Stomach (tissue), 9 donors: Measurements from ENCODE around the gene CDC14A. TPM values are rescaled to one million over a fixed set of nuclear protein-coding genes. Genes with fewer than 3 reads are reported as not detected.

Experiments
- DNase-seq, 2 donors: peaks; one replicate each; pipeline versions ENCODE4 v3.0.0 to v3.0.0-alpha.2; 2013 to 2019
- H3K27ac ChIP-seq, 5 donors: fragments of 200-600 bp in 4 of 5; sonication (generic) in 4 of 5; one replicate each; pipeline ENCODE4 v1.5.1; 2013 to 2019; ENCODE audit warnings: mild to moderate bottlenecking in 1 of 5, moderate library complexity in 1 of 5
- H3K27me3 ChIP-seq, 3 donors: fragments of 200-600 bp; sonication (generic); one replicate each; pipeline ENCODE4 v1.5.1; 2017 to 2019; ENCODE audit warnings: mixed run types in 1 of 3
- H3K36me3 ChIP-seq, 4 donors: fragments of 200-600 bp; sonication (generic); 1 replicate in 3 of 4; 2 replicates in 1 of 4; pipeline ENCODE4 v1.5.1; 2016 to 2019
- H3K4me1 ChIP-seq, 4 donors: fragments of 200-600 bp; sonication (generic); one replicate each; pipeline ENCODE4 v1.5.1; 2016 to 2019
- H3K4me3 ChIP-seq, 4 donors: fragments of 200-600 bp; sonication (generic) in 3 of 4; one replicate each; pipeline ENCODE4 v1.5.1; 2016 to 2019; ENCODE audit warnings: mild to moderate bottlenecking in 1 of 4
- H3K9me3 ChIP-seq, 4 donors: fragments of 200-600 bp; sonication (generic); one replicate each; pipeline ENCODE4 v1.5.1; 2016 to 2019
- EP300 ChIP-seq: sonication (generic); formaldehyde crosslinking; IDR thresholded peaks from one replicate; pipeline ENCODE4 v1.6.1; 2017; ENCODE audit warnings: antibody characterized with exemption
- POLR2A ChIP-seq, 4 donors: fragments of 450-650 bp; IDR thresholded peaks; one replicate each; pipeline ENCODE4 v1.6.1; 2016; ENCODE audit warnings: antibody characterized with exemption in 4 of 4, control low read depth in 2 of 4, mild to moderate bottlenecking in 1 of 4, moderate library complexity in 1 of 4
- POLR2AphosphoS5 ChIP-seq, 3 donors: sonication (generic); formaldehyde crosslinking; IDR thresholded peaks; one replicate each; pipeline ENCODE4 v1.6.1; 2016; ENCODE audit warnings: antibody characterized with exemption in 3 of 3
- WGBS, 5 donors: extraction: QIAGEN DNeasy Blood & Tissue Kit in 3 of 5; methylation state at CpG; one replicate each; pipeline versions ENCODE4 v1.1.5 to v1.1.7; 2013 to 2018; 5-methylcytosine and 5-hydroxymethylcytosine counted together
- intact Hi-C: fragments of 100-400 bp; cut with DNase I; formaldehyde crosslinking; loops from one replicate; pipeline ENCODE4 v1.15.1; 2023; ENCODE audit warnings: low total_unique reads
- polyA plus RNA-seq, 3 donors: library from polyadenylated mRNA; stranded (reverse); fragments of 200-250 nt; gene quantifications; one replicate each; pipeline ENCODE4 v1.2.3, GENCODE V29; 2013
- total RNA-seq, 5 donors: library from RNA; depleted of rRNA; stranded (reverse); fragments of >200 nt; gene quantifications; one replicate each; pipeline versions ENCODE4 v1.1.0 to v1.2.3, GENCODE V29; 2014 to 2016
- TF ChIP-seq, protein P1 (sequence below), 7 experiments: fragments of 450-650 bp in 4 of 7; fragments of 200-600 bp in 3 of 7; sonication (generic) in 3 of 7; IDR thresholded peaks; one replicate each; pipeline ENCODE4 v1.5.1; 2016 to 2019; ENCODE audit warnings: antibody characterized with exemption in 7 of 7, control low read depth in 2 of 7, mild to moderate bottlenecking in 1 of 7
- donor health status: healthy with polysubstance abuse.
- donor health status: Bipolar disorder and iron deficiency.
- donor health status: healthy.

Gene CDC14A
- total and polyA plus RNA-seq, 8 donors, result 2.1 to 31.0 (median 12.1) TPM

DNA sequence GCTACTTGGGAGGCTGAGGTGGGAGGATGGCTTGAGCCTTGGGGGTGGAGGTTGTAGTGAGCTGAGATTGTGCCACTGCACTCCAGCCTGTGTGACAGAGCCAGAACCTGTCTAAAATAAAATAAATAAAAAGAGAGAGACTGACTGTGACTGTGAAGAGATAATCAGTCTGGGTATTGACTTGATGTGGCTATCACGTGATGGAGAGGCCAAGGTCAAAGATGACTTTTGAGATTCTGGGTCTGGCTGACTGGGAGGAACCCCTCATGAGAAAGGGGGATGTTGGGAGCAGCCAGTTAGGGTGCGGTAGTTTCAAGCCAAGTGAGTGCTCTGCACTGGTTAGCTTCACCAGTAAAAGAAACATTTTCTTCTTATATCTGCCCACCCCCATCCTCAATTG is 66.8 kb downstream of the CDC14A start:
- intact Hi-C loops, result no loop called here
- TF ChIP-seq POLR2AphosphoS5 (IDR thresholded peaks at IDR 0.05) (no peak), POLR2A (IDR thresholded peaks at IDR 0.05) (no peak), EP300 (no peak)
- TF ChIP-seq, protein P1, sequence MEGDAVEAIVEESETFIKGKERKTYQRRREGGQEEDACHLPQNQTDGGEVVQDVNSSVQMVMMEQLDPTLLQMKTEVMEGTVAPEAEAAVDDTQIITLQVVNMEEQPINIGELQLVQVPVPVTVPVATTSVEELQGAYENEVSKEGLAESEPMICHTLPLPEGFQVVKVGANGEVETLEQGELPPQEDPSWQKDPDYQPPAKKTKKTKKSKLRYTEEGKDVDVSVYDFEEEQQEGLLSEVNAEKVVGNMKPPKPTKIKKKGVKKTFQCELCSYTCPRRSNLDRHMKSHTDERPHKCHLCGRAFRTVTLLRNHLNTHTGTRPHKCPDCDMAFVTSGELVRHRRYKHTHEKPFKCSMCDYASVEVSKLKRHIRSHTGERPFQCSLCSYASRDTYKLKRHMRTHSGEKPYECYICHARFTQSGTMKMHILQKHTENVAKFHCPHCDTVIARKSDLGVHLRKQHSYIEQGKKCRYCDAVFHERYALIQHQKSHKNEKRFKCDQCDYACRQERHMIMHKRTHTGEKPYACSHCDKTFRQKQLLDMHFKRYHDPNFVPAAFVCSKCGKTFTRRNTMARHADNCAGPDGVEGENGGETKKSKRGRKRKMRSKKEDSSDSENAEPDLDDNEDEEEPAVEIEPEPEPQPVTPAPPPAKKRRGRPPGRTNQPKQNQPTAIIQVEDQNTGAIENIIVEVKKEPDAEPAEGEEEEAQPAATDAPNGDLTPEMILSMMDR (IDR thresholded peaks at IDR 0.05), result no peak
- Histone ChIP-seq H3K9me3 (no peaks in the 10 kb centered on the region), H3K36me3 (no peaks in the 10 kb centered on the region), H3K27ac (no peak overlapping the region), H3K4me1 (peaks cover 0 to 19% (median 7%) of the 10 kb centered on the region in 4 donors), H3K27me3 (no peaks in the 10 kb centered on the region), H3K4me3 (no peak overlapping the region)
- WGBS, 5 donors, result 66 to 85% (median 82%) methylated on average over 2 of the region's 2 CpGs
- DNase-seq, result no peak

DNA sequence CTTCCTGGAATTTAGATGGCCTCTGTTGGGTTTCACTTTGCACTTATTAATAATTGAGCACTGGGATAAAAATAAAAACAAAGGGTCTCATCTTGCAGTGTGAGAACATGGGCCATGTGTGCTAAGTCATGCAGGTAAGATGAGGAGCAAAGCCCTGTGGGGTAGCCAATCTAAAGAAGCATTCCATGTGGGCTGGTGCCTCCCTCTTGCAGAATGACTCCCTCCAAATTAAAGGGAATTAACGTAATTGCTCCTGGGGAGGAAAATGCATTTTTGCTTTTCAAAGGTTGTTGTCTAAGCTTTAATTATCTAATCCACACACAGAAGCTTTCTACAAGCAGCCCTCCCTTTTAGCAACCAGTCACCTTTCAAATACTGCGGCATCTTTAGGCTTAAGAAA is 69.8 kb downstream of the CDC14A start:
- TF ChIP-seq POLR2A (IDR thresholded peaks at IDR 0.05), result no peak
- TF ChIP-seq, protein P1 (IDR thresholded peaks at IDR 0.05), result no peak
- no peak for TF ChIP-seq EP300
- TF ChIP-seq POLR2AphosphoS5 (IDR thresholded peaks at IDR 0.05), result no peak
- intact Hi-C loops, result no loop called here
- WGBS, 5 donors, result 88 to 94% (median 91%) methylated on average over 2 of the region's 2 CpGs

DNA sequence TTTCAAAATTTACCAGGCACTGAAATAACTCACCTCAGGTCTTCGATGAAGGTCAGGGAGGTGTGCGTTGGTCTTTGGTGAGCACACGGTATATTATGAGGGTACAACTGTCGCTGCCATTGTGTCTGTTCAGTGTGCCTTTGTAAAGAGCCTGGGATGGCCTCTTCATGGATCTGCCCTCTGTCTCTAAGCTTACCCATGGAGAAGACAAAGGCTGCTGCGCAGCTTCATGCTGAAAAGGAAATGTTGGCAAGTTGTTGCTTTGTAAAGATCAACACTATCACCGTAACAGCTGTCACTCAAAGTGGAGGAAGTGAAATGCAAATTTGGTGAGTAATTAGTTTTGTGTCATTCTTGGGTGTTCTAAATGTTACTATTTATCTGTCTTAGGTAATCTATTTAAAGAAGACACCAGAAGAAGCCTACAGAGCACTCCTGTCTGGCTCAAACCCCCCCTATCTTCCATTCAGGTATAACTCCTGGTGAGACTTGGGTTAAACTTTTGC is 71.6 kb downstream of the CDC14A start:
- Histone ChIP-seq H3K36me3 (peaks cover 0 to 12% (median 4%) of the 10 kb centered on the region in 4 donors), H3K27ac (no peak overlapping the region), H3K4me3 (no peak overlapping the region), H3K27me3 (no peaks in the 10 kb centered on the region), H3K9me3 (no peaks in the 10 kb centered on the region), H3K4me1 (peaks cover 0 to 3% (median 0%) of the 10 kb centered on the region in 4 donors)
- WGBS, 5 donors, result 82 to 89% (median 86%) methylated on average over 6 of the region's 6 CpGs
- TF ChIP-seq POLR2A (IDR thresholded peaks at IDR 0.05), result no peak
- no peak for TF ChIP-seq EP300
- no peak for TF ChIP-seq POLR2AphosphoS5 (IDR thresholded peaks at IDR 0.05)
- TF ChIP-seq, protein P1 (IDR thresholded peaks at IDR 0.05), result no peak
- DNase-seq, result peak in 1 of 2 donors; percentile 25
- intact Hi-C loops, result no loop called here

More for the DNA sequence above, 69.8 kb downstream of the CDC14A start:
- DNase-seq, result no peak
- Histone ChIP-seq H3K4me1 (peaks cover 0 to 3% (median 0%) of the 10 kb centered on the region in 4 donors), H3K9me3 (no peaks in the 10 kb centered on the region), H3K27me3 (no peaks in the 10 kb centered on the region), H3K4me3 (no peak overlapping the region), H3K27ac (peak overlapping the region in 1 of 5 donors; percentile 14), H3K36me3 (peaks cover 0 to 12% (median 4%) of the 10 kb centered on the region in 4 donors)

DNA sequence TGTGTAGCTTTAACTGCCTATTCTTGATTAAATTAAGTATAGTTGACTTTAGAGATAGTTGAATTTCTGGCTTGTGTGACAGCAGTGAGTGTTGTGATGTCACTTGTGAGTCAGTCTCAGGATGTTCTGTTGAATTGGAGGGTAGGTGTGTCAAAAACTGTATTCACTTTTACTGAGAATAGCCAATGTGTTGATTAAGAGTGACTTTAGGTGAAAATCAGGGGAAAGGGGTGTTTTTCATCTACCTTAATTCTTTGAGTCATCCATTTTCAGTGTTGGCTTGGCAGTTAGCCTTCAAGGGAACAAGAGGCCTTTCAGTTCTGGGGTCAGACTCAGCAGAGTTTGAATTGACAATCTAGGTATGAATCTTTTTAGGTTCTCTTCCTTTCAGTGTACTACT is 75.9 kb downstream of the CDC14A start:
- H3K27me3 ChIP-seq, result no peaks in the 10 kb centered on the region
- no peaks in the 10 kb centered on the region for H3K9me3 ChIP-seq
- H3K27ac ChIP-seq, result no peak overlapping the region
- intact Hi-C loops, result no loop called here
- TF ChIP-seq POLR2A (IDR thresholded peaks at IDR 0.05) (no peak), EP300 (no peak), POLR2AphosphoS5 (IDR thresholded peaks at IDR 0.05) (no peak)
- TF ChIP-seq, protein P1 (IDR thresholded peaks at IDR 0.05), result no peak
- peaks cover 6 to 9% (median 7%) of the 10 kb centered on the region in 4 donors for H3K4me1 ChIP-seq
- peaks cover 0 to 12% (median 4%) of the 10 kb centered on the region in 4 donors for H3K36me3 ChIP-seq
- no peak for DNase-seq
- H3K4me3 ChIP-seq, result no peak overlapping the region
